OCI-LY3 (cell line): ENCODE measurements around the gene IL9.

ENCODE experiments used
- CTCF ChIP-seq: fragments of 200-600, 300-600 bp; sonication (generic); IDR thresholded peaks from 2 replicates; pipeline ENCODE4 v1.5.1; 2014; ENCODE audit warnings: antibody characterized with exemption, low read length, low read depth
- EZH2phosphoT487 ChIP-seq: fragments of 200-600 bp; shearing (Covaris generic); IDR thresholded peaks from 2 replicates; pipeline ENCODE4 v1.6.1; 2018; ENCODE audit warnings: antibody characterized with exemption, mixed run types, low read depth

- TF ChIP-seq CTCF (no peak), EZH2phosphoT487 (no peak)
These were observed 25.7 kb downstream of the IL9 start for GRCh38 chr5:135869935-135870334.
